ENCODE data around the gene NSL1.

DNA sequence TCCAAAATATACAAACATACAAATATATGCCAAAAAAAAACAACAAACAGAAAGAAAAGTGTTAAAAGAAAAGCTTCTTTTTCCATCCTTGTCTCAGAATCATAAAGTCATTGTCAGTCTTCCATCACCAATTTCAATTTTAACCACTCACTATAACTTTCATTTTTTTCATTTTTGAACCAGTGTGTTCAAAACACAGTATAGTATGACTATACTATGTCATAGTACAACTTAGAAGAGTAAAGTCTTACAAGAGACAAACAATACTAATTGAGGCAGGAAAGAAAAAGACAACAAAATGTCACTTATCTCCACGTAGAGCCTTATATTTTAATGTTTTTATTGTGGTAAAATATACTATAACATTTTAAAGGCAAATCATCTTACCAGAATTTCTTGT, 7.6 kb downstream of the NSL1 start:
- no peak for TF ChIP-seq CTCF (IDR thresholded peaks at IDR 0.05)
- TF ChIP-seq POLR2AphosphoS5 (IDR thresholded peaks at IDR 0.05) = no peak
- TF ChIP-seq EP300 (IDR thresholded peaks at IDR 0.05) = no peak
- TF ChIP-seq POLR2A (IDR thresholded peaks at IDR 0.05) = no peak
